Inferior parietal cortex (tissue), 1 donor: ENCODE measurements around the gene JADE2.
"Not testable (repeated sequence)": the region's sequence is repeated elsewhere in the genome, so short reads cannot be mapped to it uniquely, and the experiment has no call there.

Experiments used
- DNase-seq: peaks from one replicate; pipeline ENCODE4 v3.0.0-alpha.2; 2016; ENCODE audit errors: extremely low spot score

JADE2 gene

GRCh38 chr5:134508521-134509195 lies 16.8 kb upstream of the JADE2 start:
- DNase-seq = no peak

GRCh38 chr5:134509308-134510040 lies 16.0 kb upstream of the JADE2 start:
- DNase-seq = no peak

- no peak for DNase-seq
Observed at GRCh38 chr5:134510970-134511795, 14.3 kb upstream of the JADE2 start.

- DNase-seq = no peak
Observed at GRCh38 chr5:134511796-134512660, 13.4 kb upstream of the JADE2 start.

- DNase-seq = no peak
Observed at GRCh38 chr5:134512661-134512999, 12.8 kb upstream of the JADE2 start.

GRCh38 chr5:134515801-134516200 lies 9.7 kb upstream of the JADE2 start:
- no peak for DNase-seq

GRCh38 chr5:134516984-134517383 lies 8.5 kb upstream of the JADE2 start:
- not testable (repeated sequence) for DNase-seq

GRCh38 chr5:134517553-134517952 lies 7.9 kb upstream of the JADE2 start:
- no peak for DNase-seq

GRCh38 chr5:134519989-134520388 lies 5.5 kb upstream of the JADE2 start:
- DNase-seq = no peak

- no peak for DNase-seq
Observed at GRCh38 chr5:134521841-134522240, 3.6 kb upstream of the JADE2 start.

- DNase-seq = no peak
Observed at GRCh38 chr5:134523543-134524271, 1.8 kb upstream of the JADE2 start.

GRCh38 chr5:134524272-134524825 lies 1.1 kb upstream of the JADE2 start:
- peak; percentile 73 for DNase-seq

GRCh38 chr5:134525683-134526482 lies 413 bp downstream of the JADE2 start:
- DNase-seq = peak; percentile 76

GRCh38 chr5:134526483-134527155 lies 1.1 kb downstream of the JADE2 start:
- DNase-seq = peak; percentile 70

- DNase-seq = peak; percentile 71
Observed at GRCh38 chr5:134527156-134527960, 1.9 kb downstream of the JADE2 start.

GRCh38 chr5:134527961-134528424 lies 2.5 kb downstream of the JADE2 start:
- DNase-seq = no peak

GRCh38 chr5:134528556-134528955 lies 3.1 kb downstream of the JADE2 start:
- DNase-seq = no peak

- DNase-seq = no peak
Observed at GRCh38 chr5:134529460-134529859, 4.0 kb downstream of the JADE2 start.
